G401 (cell line): ENCODE measurements around the gene LAMB1. TPM values are rescaled to one million over a fixed set of nuclear protein-coding genes. Genes with fewer than 3 reads are reported as not detected.

Experiments used
- total RNA-seq: library from RNA; depleted of rRNA; stranded (reverse); fragments of >200 nt; shearing (Covaris generic); gene quantifications from 2 replicates; pipeline ENCODE4 v1.2.3, GENCODE V29; 2014; rRNA removed

Gene LAMB1
- total RNA-seq, 1 experiment from 2014 or later: 5.9 TPM

Other genes starting within 250 kb of the LAMB1 start
- not detected in 2 replicates for gene SLC26A3, start 199.9 kb downstream of the LAMB1 start, total RNA-seq
- gene DLD, start 112.0 kb downstream of the LAMB1 start, total RNA-seq: 43.0 and 60.2 TPM in 2 replicates
- gene LAMB4, start 127.2 kb upstream of the LAMB1 start, total RNA-seq: not detected in 2 replicates